GM18507 (cell line): ENCODE results near the gene SMCHD1.
"Not testable (repeated sequence)": the region's sequence is repeated elsewhere in the genome, so short reads cannot be mapped to it uniquely, and the experiment has no call there.

Experiments
- DNase-seq: peaks from one replicate; pipeline ENCODE4 v3.0.0; 2011; ENCODE audit warnings: low read depth; ENCODE audit not compliant: insufficient read length; ENCODE audit errors: extremely low spot score
- FAIRE-seq: peaks from 2 replicates; lab custom pipeline; 2011; peaks lifted over from hg19 to GRCh38; lab: Jason Lieb, UNC

The SMCHD1 gene

GRCh38 chr18:2845172-2845571 lies 189.6 kb downstream of the SMCHD1 start:
- DNase-seq (no peak), FAIRE-seq (no peak)

- FAIRE-seq, result no peak
- DNase-seq, result no peak
These were observed 191.2 kb downstream of the SMCHD1 start, which contains the start of gene EMILIN2 for GRCh38 chr18:2846636-2847316. EMILIN2 (plus strand) TSS chr18:2847006; CDS start chr18:2847189, 183 bp downstream.

GRCh38 chr18:2847317-2848246 lies 192.1 kb downstream of the SMCHD1 start:
- DNase-seq (no peak), FAIRE-seq (no peak)

GRCh38 chr18:2848247-2849246 lies 193.0 kb downstream of the SMCHD1 start:
- DNase-seq (no peak), FAIRE-seq (peak; percentile 15)

GRCh38 chr18:2850816-2851215 lies 195.3 kb downstream of the SMCHD1 start:
- FAIRE-seq (no peak), DNase-seq (no peak)

- no peak for DNase-seq
- FAIRE-seq, result no peak
These were observed 196.2 kb downstream of the SMCHD1 start for GRCh38 chr18:2851771-2852170.

GRCh38 chr18:2852460-2852859 lies 196.9 kb downstream of the SMCHD1 start:
- DNase-seq, FAIRE-seq: not testable (repeated sequence)

- DNase-seq (no peak), FAIRE-seq (no peak)
These were observed 197.8 kb downstream of the SMCHD1 start for GRCh38 chr18:2853173-2853925.

- FAIRE-seq (no peak), DNase-seq (no peak)
These were observed 198.6 kb downstream of the SMCHD1 start for GRCh38 chr18:2853926-2854664.
